Sigmoid colon (tissue), 4 donors: ENCODE measurements around the gene GDF7.
"Not testable (repeated sequence)": the region's sequence is repeated elsewhere in the genome, so short reads cannot be mapped to it uniquely, and the experiment has no call there.

ENCODE experiments used
- EP300 ChIP-seq, 4 donors: sonication (generic); formaldehyde crosslinking; IDR thresholded peaks; one replicate each; pipeline ENCODE4 v1.6.1; 2017; ENCODE audit warnings: antibody characterized with exemption in 4 of 4
- POLR2A ChIP-seq, 2 donors: fragments of 450-650 bp; IDR thresholded peaks; one replicate each; pipeline ENCODE4 v1.6.1; 2016; ENCODE audit warnings: antibody characterized with exemption in 2 of 2, mild to moderate bottlenecking in 2 of 2, moderate library complexity in 2 of 2
- TF ChIP-seq, protein P1 (sequence below), 4 experiments: fragments of 450-650 bp in 3 of 4; fragments of 200-600 bp in 1 of 4; IDR thresholded peaks; one replicate each; pipeline ENCODE4 v1.5.1; 2016 to 2019; ENCODE audit warnings: antibody characterized with exemption in 4 of 4, mild to moderate bottlenecking in 3 of 4, moderate library complexity in 2 of 4

DNA sequence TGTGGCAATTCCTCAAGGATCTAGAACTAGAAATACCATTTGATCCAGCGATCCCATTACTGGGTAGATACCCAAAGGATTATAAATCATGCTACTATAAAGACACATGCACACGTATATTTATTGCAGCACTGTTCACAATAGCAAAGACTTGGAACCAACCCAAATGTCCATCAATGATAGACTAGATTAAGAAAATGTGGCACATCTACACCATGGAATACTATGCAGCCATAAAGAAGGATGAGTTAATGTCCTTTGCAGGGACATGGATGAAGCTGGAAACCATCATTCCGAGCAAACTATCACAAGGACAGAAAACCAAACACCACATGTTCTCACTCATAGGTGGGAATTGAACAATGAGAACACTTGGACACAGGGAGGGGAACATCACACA, 49.2 kb downstream of the GDF7 start:
- TF ChIP-seq EP300, POLR2A (IDR thresholded peaks at IDR 0.05): not testable (repeated sequence)
- TF ChIP-seq, protein P1, sequence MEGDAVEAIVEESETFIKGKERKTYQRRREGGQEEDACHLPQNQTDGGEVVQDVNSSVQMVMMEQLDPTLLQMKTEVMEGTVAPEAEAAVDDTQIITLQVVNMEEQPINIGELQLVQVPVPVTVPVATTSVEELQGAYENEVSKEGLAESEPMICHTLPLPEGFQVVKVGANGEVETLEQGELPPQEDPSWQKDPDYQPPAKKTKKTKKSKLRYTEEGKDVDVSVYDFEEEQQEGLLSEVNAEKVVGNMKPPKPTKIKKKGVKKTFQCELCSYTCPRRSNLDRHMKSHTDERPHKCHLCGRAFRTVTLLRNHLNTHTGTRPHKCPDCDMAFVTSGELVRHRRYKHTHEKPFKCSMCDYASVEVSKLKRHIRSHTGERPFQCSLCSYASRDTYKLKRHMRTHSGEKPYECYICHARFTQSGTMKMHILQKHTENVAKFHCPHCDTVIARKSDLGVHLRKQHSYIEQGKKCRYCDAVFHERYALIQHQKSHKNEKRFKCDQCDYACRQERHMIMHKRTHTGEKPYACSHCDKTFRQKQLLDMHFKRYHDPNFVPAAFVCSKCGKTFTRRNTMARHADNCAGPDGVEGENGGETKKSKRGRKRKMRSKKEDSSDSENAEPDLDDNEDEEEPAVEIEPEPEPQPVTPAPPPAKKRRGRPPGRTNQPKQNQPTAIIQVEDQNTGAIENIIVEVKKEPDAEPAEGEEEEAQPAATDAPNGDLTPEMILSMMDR (IDR thresholded peaks at IDR 0.05): not testable (repeated sequence)
